ENCODE measurements around the gene TMUB1. TPM values are rescaled to one million over a fixed set of nuclear protein-coding genes. Genes with fewer than 3 reads are reported as not detected.

TMUB1 gene
- total and polyA plus RNA-seq, 9 donors = 19.0 to 51.2 (median 33.5) TPM

Other genes with a start within 250 kb of the TMUB1 start
- gene AOC1, start 231.0 kb downstream of the TMUB1 start, total RNA-seq = 0.04 TPM
- gene AOC1, start 231.0 kb downstream of the TMUB1 start, polyA plus RNA-seq (ENCODE audit: insufficient read depth in 1 of 8, insufficient read length in 8 of 8, low replicate concordance in 1 of 8) = 1 to 10 TPM in 2 of 8 donors, under 1 TPM in 3, not detected in 3; 0.13 to 6.1 (median 0.27) TPM
- 9.7 TPM for gene KCNH2, start 105.2 kb downstream of the TMUB1 start, total RNA-seq
- 10 to 100 TPM; 14.4 to 26.9 (median 20.2) TPM for gene KCNH2, start 105.2 kb downstream of the TMUB1 start, polyA plus RNA-seq (ENCODE audit: insufficient read depth in 1 of 8, insufficient read length in 8 of 8, low replicate concordance in 1 of 8)
- gene NOS3, start 92.5 kb downstream of the TMUB1 start, total RNA-seq = 4.9 TPM
- 1 to 10 TPM; 5.0 to 8.9 (median 7.0) TPM for gene NOS3, start 92.5 kb downstream of the TMUB1 start, polyA plus RNA-seq (ENCODE audit: insufficient read depth in 1 of 8, insufficient read length in 8 of 8, low replicate concordance in 1 of 8)
- 0.22 TPM for gene ATG9B, start 59.0 kb downstream of the TMUB1 start, total RNA-seq
- 1 to 10 TPM in 6 of 8 donors, under 1 TPM in 2; 0.92 to 3.0 (median 1.4) TPM for gene ATG9B, start 59.0 kb downstream of the TMUB1 start, polyA plus RNA-seq (ENCODE audit: insufficient read depth in 1 of 8, insufficient read length in 8 of 8, low replicate concordance in 1 of 8)
- gene ABCB8, start 55.0 kb downstream of the TMUB1 start, total RNA-seq = 13.4 TPM
- gene ABCB8, start 55.0 kb downstream of the TMUB1 start, polyA plus RNA-seq (ENCODE audit: insufficient read depth in 1 of 8, insufficient read length in 8 of 8, low replicate concordance in 1 of 8) = 10 to 100 TPM; 12.8 to 26.5 (median 19.2) TPM
- 1.3 TPM for gene ASIC3, start 35.0 kb downstream of the TMUB1 start, total RNA-seq
- 1 to 10 TPM; 2.0 to 9.2 (median 4.6) TPM for gene ASIC3, start 35.0 kb downstream of the TMUB1 start, polyA plus RNA-seq (ENCODE audit: insufficient read depth in 1 of 8, insufficient read length in 8 of 8, low replicate concordance in 1 of 8)
- 10.2 TPM for gene CDK5, start 25.6 kb downstream of the TMUB1 start, total RNA-seq
- gene CDK5, start 25.6 kb downstream of the TMUB1 start, polyA plus RNA-seq (ENCODE audit: insufficient read depth in 1 of 8, insufficient read length in 8 of 8, low replicate concordance in 1 of 8) = 10 to 100 TPM in 5 of 8 donors, 1 to 10 TPM in 3; 8.2 to 12.2 (median 10.2) TPM
- 41.0 TPM for gene SLC4A2, start 23.9 kb downstream of the TMUB1 start, total RNA-seq
- gene SLC4A2, start 23.9 kb downstream of the TMUB1 start, polyA plus RNA-seq (ENCODE audit: insufficient read depth in 1 of 8, insufficient read length in 8 of 8, low replicate concordance in 1 of 8) = 10 to 100 TPM; 58.3 to 78.1 (median 65.7) TPM
- gene FASTK, start 2.7 kb downstream of the TMUB1 start, total RNA-seq = 65.2 TPM
- 10 to 100 TPM; 74.3 to 90.1 (median 84.2) TPM for gene FASTK, start 2.7 kb downstream of the TMUB1 start, polyA plus RNA-seq (ENCODE audit: insufficient read depth in 1 of 8, insufficient read length in 8 of 8, low replicate concordance in 1 of 8)
- gene AGAP3, start 3.0 kb upstream of the TMUB1 start, total RNA-seq = 37.0 TPM
- 10 to 100 TPM; 64.5 to 95.4 (median 76.3) TPM for gene AGAP3, start 3.0 kb upstream of the TMUB1 start, polyA plus RNA-seq (ENCODE audit: insufficient read depth in 1 of 8, insufficient read length in 8 of 8, low replicate concordance in 1 of 8)
- 0.44 TPM for gene GBX1, start 84.2 kb upstream of the TMUB1 start, total RNA-seq
- 1 to 10 TPM in 5 of 8 donors, under 1 TPM in 3; 0.59 to 2.5 (median 1.5) TPM for gene GBX1, start 84.2 kb upstream of the TMUB1 start, polyA plus RNA-seq (ENCODE audit: insufficient read depth in 1 of 8, insufficient read length in 8 of 8, low replicate concordance in 1 of 8)
- gene ASB10, start 103.8 kb upstream of the TMUB1 start, total RNA-seq = 3.1 TPM
- gene ASB10, start 103.8 kb upstream of the TMUB1 start, polyA plus RNA-seq (ENCODE audit: insufficient read depth in 1 of 8, insufficient read length in 8 of 8, low replicate concordance in 1 of 8) = 1 to 10 TPM; 1.3 to 5.7 (median 3.0) TPM
- not detected for gene H2BK1, start 127.0 kb upstream of the TMUB1 start, total RNA-seq
- not detected for gene H2BK1, start 127.0 kb upstream of the TMUB1 start, polyA plus RNA-seq (ENCODE audit: insufficient read depth in 1 of 8, insufficient read length in 8 of 8, low replicate concordance in 1 of 8)
- gene ABCF2, start 143.7 kb upstream of the TMUB1 start, total RNA-seq = 18.5 TPM
- 10 to 100 TPM; 17.3 to 21.1 (median 18.5) TPM for gene ABCF2, start 143.7 kb upstream of the TMUB1 start, polyA plus RNA-seq (ENCODE audit: insufficient read depth in 1 of 8, insufficient read length in 8 of 8, low replicate concordance in 1 of 8)
- 21.9 TPM for gene CHPF2, start 149.0 kb upstream of the TMUB1 start, total RNA-seq
- gene CHPF2, start 149.0 kb upstream of the TMUB1 start, polyA plus RNA-seq (ENCODE audit: insufficient read depth in 1 of 8, insufficient read length in 8 of 8, low replicate concordance in 1 of 8) = 10 to 100 TPM; 20.1 to 32.6 (median 23.4) TPM
- gene SMARCD3, start 165.2 kb upstream of the TMUB1 start, total RNA-seq = 106 TPM
- gene SMARCD3, start 165.2 kb upstream of the TMUB1 start, polyA plus RNA-seq (ENCODE audit: insufficient read depth in 1 of 8, insufficient read length in 8 of 8, low replicate concordance in 1 of 8) = 100 to 1,000 TPM; 109 to 180 (median 151) TPM

All from muscle of leg (tissue), 9 donors.